Stomach (tissue), 9 donors: ENCODE data around the gene PCDH9. TPM values are rescaled to one million over a fixed set of nuclear protein-coding genes. Genes with fewer than 3 reads are reported as not detected.

Source experiments
- DNase-seq, 2 donors: peaks; one replicate each; pipeline versions ENCODE4 v3.0.0 to v3.0.0-alpha.2; 2013 to 2019
- H3K27ac ChIP-seq, 5 donors: fragments of 200-600 bp in 4 of 5; sonication (generic) in 4 of 5; one replicate each; pipeline ENCODE4 v1.5.1; 2013 to 2019; ENCODE audit warnings: mild to moderate bottlenecking in 1 of 5, moderate library complexity in 1 of 5
- H3K27me3 ChIP-seq, 3 donors: fragments of 200-600 bp; sonication (generic); one replicate each; pipeline ENCODE4 v1.5.1; 2017 to 2019; ENCODE audit warnings: mixed run types in 1 of 3
- H3K36me3 ChIP-seq, 4 donors: fragments of 200-600 bp; sonication (generic); 1 replicate in 3 of 4; 2 replicates in 1 of 4; pipeline ENCODE4 v1.5.1; 2016 to 2019
- H3K4me1 ChIP-seq, 4 donors: fragments of 200-600 bp; sonication (generic); one replicate each; pipeline ENCODE4 v1.5.1; 2016 to 2019
- H3K4me3 ChIP-seq, 4 donors: fragments of 200-600 bp; sonication (generic) in 3 of 4; one replicate each; pipeline ENCODE4 v1.5.1; 2016 to 2019; ENCODE audit warnings: mild to moderate bottlenecking in 1 of 4
- H3K9me3 ChIP-seq, 4 donors: fragments of 200-600 bp; sonication (generic); one replicate each; pipeline ENCODE4 v1.5.1; 2016 to 2019
- EP300 ChIP-seq: sonication (generic); formaldehyde crosslinking; IDR thresholded peaks from one replicate; pipeline ENCODE4 v1.6.1; 2017; ENCODE audit warnings: antibody characterized with exemption
- POLR2A ChIP-seq, 4 donors: fragments of 450-650 bp; IDR thresholded peaks; one replicate each; pipeline ENCODE4 v1.6.1; 2016; ENCODE audit warnings: antibody characterized with exemption in 4 of 4, control low read depth in 2 of 4, mild to moderate bottlenecking in 1 of 4, moderate library complexity in 1 of 4
- POLR2AphosphoS5 ChIP-seq, 3 donors: sonication (generic); formaldehyde crosslinking; IDR thresholded peaks; one replicate each; pipeline ENCODE4 v1.6.1; 2016; ENCODE audit warnings: antibody characterized with exemption in 3 of 3
- WGBS, 5 donors: extraction: QIAGEN DNeasy Blood & Tissue Kit in 3 of 5; methylation state at CpG; one replicate each; pipeline versions ENCODE4 v1.1.5 to v1.1.7; 2013 to 2018; 5-methylcytosine and 5-hydroxymethylcytosine counted together
- intact Hi-C: fragments of 100-400 bp; cut with DNase I; formaldehyde crosslinking; loops from one replicate; pipeline ENCODE4 v1.15.1; 2023; ENCODE audit warnings: low total_unique reads
- polyA plus RNA-seq, 3 donors: library from polyadenylated mRNA; stranded (reverse); fragments of 200-250 nt; gene quantifications; one replicate each; pipeline ENCODE4 v1.2.3, GENCODE V29; 2013
- total RNA-seq, 5 donors: library from RNA; depleted of rRNA; stranded (reverse); fragments of >200 nt; gene quantifications; one replicate each; pipeline versions ENCODE4 v1.1.0 to v1.2.3, GENCODE V29; 2014 to 2016
- TF ChIP-seq, protein P1 (sequence below), 7 experiments: fragments of 450-650 bp in 4 of 7; fragments of 200-600 bp in 3 of 7; sonication (generic) in 3 of 7; IDR thresholded peaks; one replicate each; pipeline ENCODE4 v1.5.1; 2016 to 2019; ENCODE audit warnings: antibody characterized with exemption in 7 of 7, control low read depth in 2 of 7, mild to moderate bottlenecking in 1 of 7
- donor health status: healthy with polysubstance abuse.
- donor health status: Bipolar disorder and iron deficiency.
- donor health status: healthy.

Gene PCDH9
- total and polyA plus RNA-seq, 8 donors = 0.40 to 36.2 (median 3.7) TPM

DNA sequence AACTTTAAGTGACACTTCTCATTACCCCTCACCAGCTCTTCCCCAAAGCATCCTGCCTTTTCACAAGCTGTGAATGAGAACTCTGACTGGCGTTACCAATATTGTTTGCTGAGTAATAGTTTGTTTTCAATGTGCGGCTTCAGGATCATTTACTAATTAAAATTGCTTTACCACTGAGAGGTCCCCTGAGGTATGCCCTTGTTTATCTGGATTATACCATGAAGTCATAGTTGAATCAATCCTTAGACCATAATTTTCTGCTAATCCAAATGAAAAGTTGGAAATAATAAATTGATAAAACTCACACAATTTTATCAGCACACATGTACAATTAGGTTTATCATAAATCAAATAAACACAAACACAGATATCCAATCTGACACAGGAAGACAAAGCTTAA is 568.8 kb downstream of the PCDH9 start:
- Histone ChIP-seq H3K9me3 (no peaks in the 10 kb centered on the region), H3K4me3 (no peak overlapping the region), H3K27me3 (no peaks in the 10 kb centered on the region), H3K27ac (no peak overlapping the region), H3K36me3 (no peaks in the 10 kb centered on the region), H3K4me1 (peaks cover 0 to 19% (median 7%) of the 10 kb centered on the region in 4 donors)
- WGBS, 5 donors = 74 to 85% (median 78%) methylated on average over 2 of the region's 2 CpGs
- no peak for TF ChIP-seq EP300
- TF ChIP-seq, protein P1, sequence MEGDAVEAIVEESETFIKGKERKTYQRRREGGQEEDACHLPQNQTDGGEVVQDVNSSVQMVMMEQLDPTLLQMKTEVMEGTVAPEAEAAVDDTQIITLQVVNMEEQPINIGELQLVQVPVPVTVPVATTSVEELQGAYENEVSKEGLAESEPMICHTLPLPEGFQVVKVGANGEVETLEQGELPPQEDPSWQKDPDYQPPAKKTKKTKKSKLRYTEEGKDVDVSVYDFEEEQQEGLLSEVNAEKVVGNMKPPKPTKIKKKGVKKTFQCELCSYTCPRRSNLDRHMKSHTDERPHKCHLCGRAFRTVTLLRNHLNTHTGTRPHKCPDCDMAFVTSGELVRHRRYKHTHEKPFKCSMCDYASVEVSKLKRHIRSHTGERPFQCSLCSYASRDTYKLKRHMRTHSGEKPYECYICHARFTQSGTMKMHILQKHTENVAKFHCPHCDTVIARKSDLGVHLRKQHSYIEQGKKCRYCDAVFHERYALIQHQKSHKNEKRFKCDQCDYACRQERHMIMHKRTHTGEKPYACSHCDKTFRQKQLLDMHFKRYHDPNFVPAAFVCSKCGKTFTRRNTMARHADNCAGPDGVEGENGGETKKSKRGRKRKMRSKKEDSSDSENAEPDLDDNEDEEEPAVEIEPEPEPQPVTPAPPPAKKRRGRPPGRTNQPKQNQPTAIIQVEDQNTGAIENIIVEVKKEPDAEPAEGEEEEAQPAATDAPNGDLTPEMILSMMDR (IDR thresholded peaks at IDR 0.05) = no peak
- TF ChIP-seq POLR2A (IDR thresholded peaks at IDR 0.05) = no peak
- no peak for TF ChIP-seq POLR2AphosphoS5 (IDR thresholded peaks at IDR 0.05)
- intact Hi-C loops = no loop called here
- no peak for DNase-seq

DNA sequence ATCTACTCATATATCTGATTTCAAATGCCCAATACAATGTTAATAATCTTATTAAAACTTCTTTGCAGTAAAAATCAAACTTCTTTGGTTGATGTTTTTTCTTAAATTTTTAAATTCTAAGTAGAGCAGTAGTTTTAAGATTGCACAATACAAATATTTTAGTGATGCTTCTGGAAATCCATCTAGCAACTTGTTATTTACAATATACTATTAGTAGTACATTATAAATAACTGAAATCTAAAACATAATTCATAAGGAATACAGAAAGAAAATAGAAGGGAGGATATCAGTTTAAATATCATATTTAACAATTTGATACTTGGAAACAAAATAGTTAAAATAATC is 569.7 kb downstream of the PCDH9 start:
- Histone ChIP-seq H3K4me3 (no peak overlapping the region), H3K4me1 (peaks cover 0 to 19% (median 7%) of the 10 kb centered on the region in 4 donors), H3K36me3 (no peaks in the 10 kb centered on the region), H3K27ac (no peak overlapping the region), H3K27me3 (no peaks in the 10 kb centered on the region), H3K9me3 (no peaks in the 10 kb centered on the region)
- intact Hi-C loops = no loop called here
- no peak for DNase-seq
- TF ChIP-seq, protein P1 (IDR thresholded peaks at IDR 0.05) = no peak
- no peak for TF ChIP-seq POLR2A (IDR thresholded peaks at IDR 0.05)
- no peak for TF ChIP-seq POLR2AphosphoS5 (IDR thresholded peaks at IDR 0.05)
- no peak for TF ChIP-seq EP300

DNA sequence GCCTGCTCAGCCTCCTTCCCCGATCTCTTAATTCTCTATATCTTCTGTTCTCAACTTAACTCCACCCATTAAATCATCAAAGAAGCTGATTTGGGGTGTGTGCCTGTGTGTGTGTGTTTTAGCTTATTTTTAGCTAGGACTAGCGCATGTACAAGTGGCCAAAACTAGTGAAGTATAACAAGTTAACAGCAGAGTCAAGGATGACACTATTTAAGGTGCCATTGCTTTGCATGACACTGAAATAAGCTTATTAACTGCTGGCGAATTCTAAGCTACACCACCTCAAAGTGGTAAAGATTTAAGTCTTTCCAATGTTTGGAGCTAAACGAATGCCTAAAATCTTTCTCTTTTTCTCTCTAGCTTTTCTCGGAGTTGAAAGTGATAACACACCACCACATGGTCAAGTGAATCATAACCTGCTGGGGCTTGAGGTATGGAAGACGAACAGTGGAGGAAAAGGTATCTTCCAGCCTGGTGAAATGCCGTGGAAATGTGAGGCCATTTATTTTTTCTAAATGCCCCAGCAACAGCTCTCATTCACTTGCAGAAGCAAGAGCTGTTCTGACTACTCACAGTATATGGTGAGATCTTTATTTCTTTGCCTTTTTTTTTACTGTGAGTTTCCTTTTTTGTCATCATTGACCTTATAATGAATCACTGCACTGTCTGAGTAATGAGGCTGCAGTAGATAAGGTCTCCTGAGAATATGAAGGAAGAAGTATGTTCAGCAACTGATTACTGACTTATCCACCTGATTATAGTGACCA is 570.3 kb downstream of the PCDH9 start:
- WGBS, 5 donors = 74 to 80% (median 77%) methylated on average over 7 of the region's 7 CpGs
- intact Hi-C loops = no loop called here
- Histone ChIP-seq H3K36me3 (no peaks in the 10 kb centered on the region), H3K27me3 (no peaks in the 10 kb centered on the region), H3K9me3 (no peaks in the 10 kb centered on the region), H3K27ac (no peak overlapping the region), H3K4me1 (peaks cover 0 to 19% (median 7%) of the 10 kb centered on the region in 4 donors), H3K4me3 (no peak overlapping the region)
- TF ChIP-seq POLR2A (IDR thresholded peaks at IDR 0.05) (no peak), EP300 (no peak), POLR2AphosphoS5 (IDR thresholded peaks at IDR 0.05) (no peak)
- TF ChIP-seq, protein P1 (IDR thresholded peaks at IDR 0.05) = no peak
- DNase-seq = no peak

GRCh38 chr13:66659286-66659685 is 570.9 kb downstream of the PCDH9 start:
- Histone ChIP-seq H3K27me3 (no peaks in the 10 kb centered on the region), H3K36me3 (no peaks in the 10 kb centered on the region), H3K27ac (no peak overlapping the region), H3K4me1 (peaks cover 0 to 19% (median 7%) of the 10 kb centered on the region in 4 donors), H3K9me3 (no peaks in the 10 kb centered on the region), H3K4me3 (no peak overlapping the region)
- no peak for DNase-seq
- intact Hi-C loops = no loop called here
- 77 to 93% (median 88%) methylated on average over 2 of the region's 2 CpGs for WGBS, 5 donors
- TF ChIP-seq, protein P1 (IDR thresholded peaks at IDR 0.05) = no peak
- TF ChIP-seq POLR2AphosphoS5 (IDR thresholded peaks at IDR 0.05) = no peak
- TF ChIP-seq EP300 = no peak
- TF ChIP-seq POLR2A (IDR thresholded peaks at IDR 0.05) = no peak
